Astrocyte (in vitro differentiated cells and primary cell): ENCODE data around the gene IL4R. TPM values are rescaled to one million over a fixed set of nuclear protein-coding genes. Genes with fewer than 3 reads are reported as not detected.

Experiments used
- DNase-seq: peaks from one replicate; pipeline ENCODE4 v3.0.0-alpha.2; 2010; ENCODE audit warnings: low read depth
- FAIRE-seq: peaks from 2 replicates; lab custom pipeline; 2011; peaks lifted over from hg19 to GRCh38; lab: Jason Lieb, UNC
- H2AFZ ChIP-seq: 2 replicates; pipeline ENCODE4 v1.6.0; 2012; ENCODE audit warnings: low read depth, low read length, inconsistent platforms
- H3K27ac ChIP-seq: 2 replicates; pipeline ENCODE4 v1.5.1; 2011; ENCODE audit warnings: low read depth, low read length, inconsistent platforms
- H3K27me3 ChIP-seq: 2 replicates; pipeline ENCODE4 v1.6.0; 2011; ENCODE audit warnings: low read length, inconsistent platforms; ENCODE audit not compliant: insufficient read depth
- H3K36me3 ChIP-seq: 2 replicates; pipeline ENCODE4 v1.5.1; 2011; ENCODE audit warnings: low read length, inconsistent platforms; ENCODE audit not compliant: insufficient read depth
- H3K4me1 ChIP-seq: 2 replicates; pipeline ENCODE4 v1.5.1; 2011; ENCODE audit warnings: low read length, inconsistent platforms; ENCODE audit not compliant: insufficient read depth
- H3K4me2 ChIP-seq: 2 replicates; pipeline ENCODE4 v1.6.0; 2012; ENCODE audit warnings: low read length, inconsistent platforms
- H3K4me3 ChIP-seq: 2 replicates; pipeline ENCODE4 v1.5.1; 2011; ENCODE audit warnings: low read depth, mild to moderate bottlenecking, low read length, inconsistent platforms; ENCODE audit not compliant: insufficient read depth
- H3K79me2 ChIP-seq: 2 replicates; pipeline ENCODE4 v1.6.0; 2012; ENCODE audit warnings: mild to moderate bottlenecking, low read length, inconsistent platforms; ENCODE audit not compliant: insufficient read depth
- H3K9ac ChIP-seq: 2 replicates; pipeline ENCODE4 v1.6.0; 2012; ENCODE audit warnings: mild to moderate bottlenecking, low read length, inconsistent platforms
- H3K9me3 ChIP-seq: 2 replicates; pipeline ENCODE4 v1.5.1; 2012; ENCODE audit warnings: low read depth, mild to moderate bottlenecking, low read length, inconsistent platforms; ENCODE audit not compliant: insufficient read depth
- H4K20me1 ChIP-seq: 2 replicates; pipeline ENCODE4 v1.6.0; 2012; ENCODE audit warnings: low read length, inconsistent platforms; ENCODE audit not compliant: insufficient read depth
- H3K27ac Mint-ChIP-seq: one replicate; pipeline ENCODE4 v1.8.0; 2021; ENCODE audit warnings: mild to moderate bottlenecking, mixed read lengths; ENCODE audit not compliant: unreplicated experiment
- H3K27me3 Mint-ChIP-seq: one replicate; pipeline ENCODE4 v1.8.0; 2021; ENCODE audit warnings: low read depth, mixed read lengths; ENCODE audit not compliant: unreplicated experiment
- H3K36me3 Mint-ChIP-seq: one replicate; pipeline ENCODE4 v1.8.0; 2021; ENCODE audit warnings: low read depth, mixed read lengths; ENCODE audit not compliant: unreplicated experiment
- H3K4me1 Mint-ChIP-seq: one replicate; pipeline ENCODE4 v1.8.0; 2021; ENCODE audit warnings: low read depth, mixed read lengths; ENCODE audit not compliant: unreplicated experiment
- H3K4me3 Mint-ChIP-seq: one replicate; pipeline ENCODE4 v1.8.0; 2021; ENCODE audit warnings: mild to moderate bottlenecking, moderate library complexity, mixed read lengths; ENCODE audit not compliant: unreplicated experiment
- H3K9me3 Mint-ChIP-seq: one replicate; pipeline ENCODE4 v1.8.0; 2021; ENCODE audit warnings: mild to moderate bottlenecking, mixed read lengths; ENCODE audit not compliant: unreplicated experiment
- EZH2 ChIP-seq: IDR thresholded peaks from 2 replicates; pipeline ENCODE4 v1.6.1; 2012; ENCODE audit warnings: mild to moderate bottlenecking, low read length, inconsistent platforms; ENCODE audit not compliant: insufficient read depth
- total RNA-seq: library from RNA; stranded (reverse); gene quantifications from 2 replicates; pipeline ENCODE4 v1.2.1, GENCODE V29; 2021
- TF ChIP-seq, protein P1 (sequence below): IDR thresholded peaks from 2 replicates; pipeline ENCODE4 v1.5.1; 2011; ENCODE audit warnings: low read depth, mild to moderate bottlenecking, inconsistent platforms, low read length, moderate library complexity; ENCODE audit not compliant: insufficient read depth

IL4R gene
- total RNA-seq, 1 donor from 2014 or later = 17.5 TPM

DNA sequence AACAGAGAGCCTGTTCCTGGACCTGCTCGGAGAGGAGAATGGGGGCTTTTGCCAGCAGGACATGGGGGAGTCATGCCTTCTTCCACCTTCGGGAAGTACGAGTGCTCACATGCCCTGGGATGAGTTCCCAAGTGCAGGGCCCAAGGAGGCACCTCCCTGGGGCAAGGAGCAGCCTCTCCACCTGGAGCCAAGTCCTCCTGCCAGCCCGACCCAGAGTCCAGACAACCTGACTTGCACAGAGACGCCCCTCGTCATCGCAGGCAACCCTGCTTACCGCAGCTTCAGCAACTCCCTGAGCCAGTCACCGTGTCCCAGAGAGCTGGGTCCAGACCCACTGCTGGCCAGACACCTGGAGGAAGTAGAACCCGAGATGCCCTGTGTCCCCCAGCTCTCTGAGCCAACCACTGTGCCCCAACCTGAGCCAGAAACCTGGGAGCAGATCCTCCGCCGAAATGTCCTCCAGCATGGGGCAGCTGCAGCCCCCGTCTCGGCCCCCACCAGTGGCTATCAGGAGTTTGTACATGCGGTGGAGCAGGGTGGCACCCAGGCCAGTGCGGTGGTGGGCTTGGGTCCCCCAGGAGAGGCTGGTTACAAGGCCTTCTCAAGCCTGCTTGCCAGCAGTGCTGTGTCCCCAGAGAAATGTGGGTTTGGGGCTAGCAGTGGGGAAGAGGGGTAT is 48.9 kb downstream of the IL4R start:
- DNase-seq = no peak
- no peak overlapping the region for H3K9ac ChIP-seq
- no peak for FAIRE-seq
- no peaks in the 10 kb centered on the region for H4K20me1 ChIP-seq
- H3K36me3 ChIP-seq = peaks cover 13% of the 10 kb centered on the region
- H3K27ac ChIP-seq = no peak overlapping the region
- no peaks in the 10 kb centered on the region for H3K79me2 ChIP-seq
- no peak overlapping the region for H3K4me3 ChIP-seq
- no peak overlapping the region for H2AFZ ChIP-seq
- H3K27me3 ChIP-seq = no peaks in the 10 kb centered on the region
- Mint-ChIP-seq H3K36me3 (peaks cover 20% of the 10 kb centered on the region), H3K4me3 (no peak overlapping the region), H3K4me1 (peaks cover 10% of the 10 kb centered on the region), H3K27ac (no peak overlapping the region), H3K27me3 (no peaks in the 10 kb centered on the region), H3K9me3 (peaks cover 7% of the 10 kb centered on the region)
- TF ChIP-seq, protein P1, sequence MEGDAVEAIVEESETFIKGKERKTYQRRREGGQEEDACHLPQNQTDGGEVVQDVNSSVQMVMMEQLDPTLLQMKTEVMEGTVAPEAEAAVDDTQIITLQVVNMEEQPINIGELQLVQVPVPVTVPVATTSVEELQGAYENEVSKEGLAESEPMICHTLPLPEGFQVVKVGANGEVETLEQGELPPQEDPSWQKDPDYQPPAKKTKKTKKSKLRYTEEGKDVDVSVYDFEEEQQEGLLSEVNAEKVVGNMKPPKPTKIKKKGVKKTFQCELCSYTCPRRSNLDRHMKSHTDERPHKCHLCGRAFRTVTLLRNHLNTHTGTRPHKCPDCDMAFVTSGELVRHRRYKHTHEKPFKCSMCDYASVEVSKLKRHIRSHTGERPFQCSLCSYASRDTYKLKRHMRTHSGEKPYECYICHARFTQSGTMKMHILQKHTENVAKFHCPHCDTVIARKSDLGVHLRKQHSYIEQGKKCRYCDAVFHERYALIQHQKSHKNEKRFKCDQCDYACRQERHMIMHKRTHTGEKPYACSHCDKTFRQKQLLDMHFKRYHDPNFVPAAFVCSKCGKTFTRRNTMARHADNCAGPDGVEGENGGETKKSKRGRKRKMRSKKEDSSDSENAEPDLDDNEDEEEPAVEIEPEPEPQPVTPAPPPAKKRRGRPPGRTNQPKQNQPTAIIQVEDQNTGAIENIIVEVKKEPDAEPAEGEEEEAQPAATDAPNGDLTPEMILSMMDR = no peak
- no peak for TF ChIP-seq EZH2
- H3K4me1 ChIP-seq = peaks cover 7% of the 10 kb centered on the region
- H3K4me2 ChIP-seq = no peak overlapping the region
- H3K9me3 ChIP-seq = peaks cover 3% of the 10 kb centered on the region

DNA sequence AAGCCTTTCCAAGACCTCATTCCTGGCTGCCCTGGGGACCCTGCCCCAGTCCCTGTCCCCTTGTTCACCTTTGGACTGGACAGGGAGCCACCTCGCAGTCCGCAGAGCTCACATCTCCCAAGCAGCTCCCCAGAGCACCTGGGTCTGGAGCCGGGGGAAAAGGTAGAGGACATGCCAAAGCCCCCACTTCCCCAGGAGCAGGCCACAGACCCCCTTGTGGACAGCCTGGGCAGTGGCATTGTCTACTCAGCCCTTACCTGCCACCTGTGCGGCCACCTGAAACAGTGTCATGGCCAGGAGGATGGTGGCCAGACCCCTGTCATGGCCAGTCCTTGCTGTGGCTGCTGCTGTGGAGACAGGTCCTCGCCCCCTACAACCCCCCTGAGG is 49.5 kb downstream of the IL4R start:
- Histone ChIP-seq H3K4me1 (peaks cover 11% of the 10 kb centered on the region), H3K4me3 (no peak overlapping the region), H3K9me3 (peaks cover 3% of the 10 kb centered on the region), H3K79me2 (no peaks in the 10 kb centered on the region), H3K4me2 (no peak overlapping the region), H4K20me1 (no peaks in the 10 kb centered on the region), H3K36me3 (peaks cover 13% of the 10 kb centered on the region), H3K9ac (no peak overlapping the region), H2AFZ (no peak overlapping the region), H3K27me3 (no peaks in the 10 kb centered on the region), H3K27ac (no peak overlapping the region)
- DNase-seq (no peak), FAIRE-seq (no peak)
- H3K36me3 Mint-ChIP-seq = peaks cover 20% of the 10 kb centered on the region
- H3K9me3 Mint-ChIP-seq = peaks cover 7% of the 10 kb centered on the region
- TF ChIP-seq, protein P1 = no peak
- no peak for TF ChIP-seq EZH2
- no peak overlapping the region for H3K27ac Mint-ChIP-seq
- H3K4me3 Mint-ChIP-seq = no peak overlapping the region
- H3K27me3 Mint-ChIP-seq = no peaks in the 10 kb centered on the region
- peaks cover 10% of the 10 kb centered on the region for H3K4me1 Mint-ChIP-seq

DNA sequence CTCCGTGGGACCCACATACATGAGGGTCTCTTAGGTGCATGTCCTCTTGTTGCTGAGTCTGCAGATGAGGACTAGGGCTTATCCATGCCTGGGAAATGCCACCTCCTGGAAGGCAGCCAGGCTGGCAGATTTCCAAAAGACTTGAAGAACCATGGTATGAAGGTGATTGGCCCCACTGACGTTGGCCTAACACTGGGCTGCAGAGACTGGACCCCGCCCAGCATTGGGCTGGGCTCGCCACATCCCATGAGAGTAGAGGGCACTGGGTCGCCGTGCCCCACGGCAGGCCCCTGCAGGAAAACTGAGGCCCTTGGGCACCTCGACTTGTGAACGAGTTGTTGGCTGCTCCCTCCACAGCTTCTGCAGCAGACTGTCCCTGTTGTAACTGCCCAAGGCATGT is 50.0 kb downstream of the IL4R start:
- no peak overlapping the region for H3K27ac ChIP-seq
- H3K4me1 Mint-ChIP-seq = peaks cover 10% of the 10 kb centered on the region
- H3K4me1 ChIP-seq = peaks cover 11% of the 10 kb centered on the region
- peaks cover 3% of the 10 kb centered on the region for H3K9me3 ChIP-seq
- H3K27me3 Mint-ChIP-seq = no peaks in the 10 kb centered on the region
- no peak for DNase-seq
- H3K4me3 ChIP-seq = no peak overlapping the region
- peaks cover 7% of the 10 kb centered on the region for H3K9me3 Mint-ChIP-seq
- H3K4me3 Mint-ChIP-seq = no peak overlapping the region
- H4K20me1 ChIP-seq = no peaks in the 10 kb centered on the region
- peaks cover 16% of the 10 kb centered on the region for H3K36me3 Mint-ChIP-seq
- no peak for FAIRE-seq
- no peak overlapping the region for H2AFZ ChIP-seq
- no peaks in the 10 kb centered on the region for H3K79me2 ChIP-seq
- H3K27ac Mint-ChIP-seq = no peak overlapping the region
- H3K27me3 ChIP-seq = no peaks in the 10 kb centered on the region
- H3K36me3 ChIP-seq = peaks cover 13% of the 10 kb centered on the region
- no peak overlapping the region for H3K9ac ChIP-seq
- TF ChIP-seq, protein P1 = no peak
- no peak for TF ChIP-seq EZH2
- H3K4me2 ChIP-seq = no peak overlapping the region
